Right forelimb (tissue), 1 donor: Measurements from ENCODE around the gene DCLRE1A.

ENCODE experiments used
- DNase-seq: peaks from one replicate; pipeline ENCODE4 v3.0.0-alpha.2; 2018

DCLRE1A gene

DNA sequence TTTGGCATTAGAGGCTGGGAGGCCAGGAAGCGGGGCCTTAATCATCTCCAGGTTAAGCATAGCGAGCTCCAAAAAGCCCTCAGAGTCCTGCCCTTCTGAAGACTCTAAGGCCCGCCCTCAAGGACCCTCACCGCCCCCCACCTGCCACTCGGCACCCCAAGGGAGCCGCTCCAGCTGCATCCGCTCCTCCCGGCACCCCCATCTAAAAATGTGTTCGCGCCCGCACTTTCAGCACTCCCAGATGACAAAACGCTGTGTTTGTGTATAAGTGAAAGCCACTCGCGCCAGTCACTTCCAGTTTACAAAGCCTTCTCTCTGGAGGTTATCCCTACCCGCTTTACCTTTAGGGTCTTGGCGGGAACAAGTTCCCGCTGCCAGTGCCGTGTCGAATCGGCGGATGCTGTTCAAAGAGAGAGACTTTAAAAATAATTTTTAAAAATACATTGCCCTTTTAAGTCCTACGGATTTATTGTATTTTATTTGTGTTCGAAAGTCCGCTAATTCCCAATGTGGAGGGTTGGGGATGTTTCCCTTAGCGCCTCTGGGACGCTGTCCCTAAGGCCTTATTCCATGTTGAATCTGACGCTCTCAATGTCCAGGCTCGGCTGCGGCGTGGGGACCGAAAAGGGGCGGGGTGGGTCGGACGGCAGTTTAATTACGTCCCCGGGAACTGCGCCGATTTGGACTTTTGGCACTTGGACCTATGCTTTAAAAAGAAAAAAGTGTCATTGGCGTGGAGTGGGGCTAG, at the start of gene DCLRE1A, which contains the start of gene NHLRC2:
Gene DCLRE1A, minus strand, starts transcription at position 70 of the 748 bp plus-strand sequence. CDS start 900 bp downstream, outside the sequence.
Gene NHLRC2, plus strand, starts transcription at position 649 of the 748 bp plus-strand sequence. CDS start 212 bp downstream, outside the sequence.
- peak; percentile 90 for DNase-seq

DNA sequence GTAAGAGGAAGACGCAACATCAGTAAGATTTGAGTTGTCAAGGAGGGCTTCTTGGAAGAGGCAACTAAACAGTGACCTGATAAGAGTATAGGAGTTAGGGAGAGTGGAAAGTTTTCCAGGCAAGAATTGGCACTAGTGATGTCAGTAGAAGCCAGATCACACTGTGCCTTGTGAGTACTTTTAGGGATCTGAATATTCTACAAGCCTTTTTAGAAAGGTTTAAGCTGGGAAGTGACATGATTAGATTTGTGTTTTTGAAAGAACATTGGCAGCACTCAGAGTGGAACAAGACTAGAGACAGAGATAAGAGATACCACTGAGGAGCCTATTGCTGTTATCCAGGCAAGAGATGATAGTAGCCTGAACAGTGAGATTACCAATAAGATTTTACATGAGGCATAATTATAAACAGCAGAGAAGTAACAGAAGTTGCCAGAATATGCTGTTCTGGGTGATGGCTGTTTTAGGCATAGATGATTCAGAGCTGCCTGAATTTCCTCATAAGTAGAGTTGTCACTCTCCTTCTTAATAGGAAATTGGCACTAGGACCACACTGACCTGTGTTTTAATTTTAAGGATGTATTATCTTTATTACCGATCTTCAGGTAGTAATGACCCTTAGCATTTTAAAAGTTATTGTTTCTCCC, 46.2 kb upstream of the DCLRE1A start:
- no peak for DNase-seq

DNA sequence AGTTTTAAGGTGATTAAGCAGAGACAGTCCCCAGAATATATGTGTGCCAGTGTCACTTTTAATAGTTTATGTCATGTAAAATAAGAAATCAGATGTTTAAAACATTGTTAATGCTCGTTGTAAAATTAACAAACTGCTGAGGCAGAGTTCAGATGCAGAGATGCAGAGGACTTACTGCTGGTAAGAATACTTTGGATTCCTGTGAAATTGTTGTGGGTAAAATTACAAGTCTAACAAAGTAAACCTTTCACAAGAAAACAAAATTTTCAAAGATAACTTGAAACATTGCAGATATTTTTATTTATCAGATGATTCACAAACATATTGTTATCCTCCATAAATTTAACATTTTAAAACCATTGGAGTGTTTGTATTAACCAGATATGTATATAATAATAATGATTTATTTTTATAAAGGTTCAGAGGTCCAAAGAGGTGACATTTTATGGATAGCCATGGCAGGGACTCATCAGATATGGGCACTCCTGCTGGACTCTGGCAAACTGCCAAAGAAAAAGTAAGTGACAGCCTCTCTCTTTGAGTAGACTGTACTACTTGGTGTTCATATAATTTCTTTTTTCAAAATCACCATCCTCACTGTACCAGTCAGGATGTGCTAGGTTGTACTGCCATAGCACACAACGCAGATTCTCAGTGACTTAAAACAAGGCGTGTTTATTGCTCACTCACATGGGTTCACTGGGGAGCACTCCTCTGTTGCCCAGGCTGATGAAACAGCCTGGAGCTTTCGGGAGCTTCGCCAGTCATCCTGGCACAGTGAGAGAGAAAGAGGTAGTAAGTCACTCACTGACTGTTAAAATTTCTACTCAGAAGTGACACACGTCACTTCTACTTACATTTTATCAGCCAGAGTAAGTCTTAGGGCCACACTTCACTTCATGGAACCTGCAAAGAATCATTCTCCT, 44.1 kb upstream of the DCLRE1A start:
- no peak for DNase-seq

DNA sequence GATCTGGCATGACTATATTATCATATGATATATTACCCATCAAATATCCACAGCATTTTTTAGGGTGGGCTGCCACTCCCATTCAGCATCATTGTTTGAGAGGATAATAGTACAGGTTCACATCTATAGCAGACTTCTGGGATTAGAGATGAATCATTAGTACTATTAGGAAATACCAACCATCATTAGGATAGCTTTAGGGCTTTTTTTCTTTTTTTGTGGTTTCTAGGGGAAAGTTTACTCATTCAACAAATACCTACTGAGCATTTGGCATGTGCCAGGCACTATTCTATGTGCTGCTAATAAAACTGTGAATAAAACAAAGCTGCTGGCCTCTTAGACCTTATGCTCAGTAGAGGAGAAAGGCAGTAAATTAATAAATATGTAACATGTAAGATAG, 41.1 kb upstream of the DCLRE1A start:
- no peak for DNase-seq

DNA sequence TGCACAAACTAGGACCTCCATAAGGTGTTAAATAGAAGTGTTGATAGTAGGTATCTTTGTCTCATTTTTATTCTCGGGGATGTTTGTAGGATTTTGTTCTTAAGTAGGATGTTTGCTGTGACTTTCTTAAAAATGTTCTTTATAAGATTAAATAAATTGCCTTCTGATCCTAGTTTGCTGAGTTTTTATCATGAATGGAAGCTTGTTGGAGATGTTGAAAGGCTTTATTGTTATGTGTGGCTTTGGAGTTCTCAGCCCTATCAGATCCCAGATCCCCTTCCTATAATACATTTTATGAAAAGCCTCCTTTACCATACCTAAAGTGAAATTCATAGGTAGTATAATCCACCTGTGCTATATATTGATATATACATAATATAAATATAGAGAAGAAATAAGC, 40.7 kb upstream of the DCLRE1A start:
- no peak for DNase-seq

DNA sequence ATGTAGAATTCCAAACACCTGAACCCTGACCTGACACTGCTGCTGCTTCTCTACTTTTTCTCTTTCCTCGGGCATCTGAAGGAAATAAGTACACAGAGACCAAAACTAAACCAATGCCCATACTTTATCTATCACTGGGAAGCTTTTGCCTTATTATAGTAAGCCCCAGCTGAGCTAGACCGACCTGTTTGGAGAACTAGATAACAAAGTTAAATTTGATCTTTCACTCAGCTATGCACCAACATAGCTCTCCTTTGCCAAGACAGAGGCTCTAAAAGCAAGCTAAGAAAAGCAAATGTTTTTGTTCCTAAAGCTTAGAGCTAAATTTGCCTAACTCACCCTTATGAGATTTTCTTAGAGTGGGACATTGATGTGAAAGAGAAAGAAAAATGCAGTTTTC, 39.7 kb upstream of the DCLRE1A start:
- no peak for DNase-seq

DNA sequence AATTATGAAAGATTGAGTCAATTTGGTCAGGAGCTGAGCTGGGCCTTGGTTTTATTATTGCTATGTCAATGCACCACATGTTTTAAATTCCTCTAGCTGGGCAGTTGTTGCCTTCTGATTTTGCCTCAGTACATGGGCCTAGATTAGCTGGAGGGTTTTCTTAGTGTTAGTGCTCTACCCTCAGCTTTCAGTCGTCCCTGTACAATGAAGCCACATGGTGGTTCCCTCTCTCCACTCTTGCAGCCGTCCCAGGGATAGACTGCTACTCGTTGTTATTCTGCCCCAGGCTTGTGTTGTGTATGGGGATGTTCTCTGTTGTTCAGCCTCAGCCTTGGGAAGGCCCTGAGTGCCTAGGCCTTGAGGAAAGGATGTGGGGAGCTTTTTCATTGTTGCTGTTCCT, 37.6 kb upstream of the DCLRE1A start:
- no peak for DNase-seq

DNA sequence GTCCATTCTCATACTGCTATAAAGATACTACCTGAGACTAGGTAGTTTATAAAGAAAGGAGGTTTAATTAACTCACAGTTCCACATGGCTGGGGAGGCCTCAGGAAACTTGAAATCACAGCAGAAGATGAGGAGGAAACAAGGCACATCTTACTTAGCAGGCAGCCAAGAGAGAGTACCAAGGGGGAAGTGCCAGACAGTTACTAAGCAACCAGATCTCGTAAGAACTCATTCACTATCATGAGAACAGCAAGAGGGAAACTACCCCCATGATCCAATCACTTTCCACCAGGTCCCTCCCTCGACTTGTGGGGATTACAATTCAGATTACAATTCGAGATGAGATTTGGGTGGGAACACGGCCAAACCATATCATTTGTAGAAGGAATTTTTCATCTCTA, 36.9 kb upstream of the DCLRE1A start:
- DNase-seq, result no peak

DNA sequence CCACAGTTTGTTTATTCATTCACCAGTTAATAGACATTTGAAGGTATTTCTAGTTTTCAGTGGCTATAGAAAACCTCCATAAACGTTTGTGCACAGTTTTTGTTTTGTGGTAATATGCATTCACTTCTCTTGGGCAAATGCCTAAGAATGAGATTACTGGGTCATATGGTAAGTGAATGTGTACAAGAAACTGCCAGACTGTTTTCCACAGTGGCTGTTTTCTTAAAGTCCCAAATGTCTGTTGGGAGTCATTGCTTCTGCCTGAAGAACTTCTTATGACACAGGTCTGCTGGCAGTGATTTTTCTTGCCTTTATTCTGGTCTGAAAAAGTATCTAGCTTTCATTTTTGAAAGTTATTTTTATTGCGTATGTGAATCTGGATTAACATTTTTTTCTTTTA, 36.0 kb upstream of the DCLRE1A start:
- no peak for DNase-seq

DNA sequence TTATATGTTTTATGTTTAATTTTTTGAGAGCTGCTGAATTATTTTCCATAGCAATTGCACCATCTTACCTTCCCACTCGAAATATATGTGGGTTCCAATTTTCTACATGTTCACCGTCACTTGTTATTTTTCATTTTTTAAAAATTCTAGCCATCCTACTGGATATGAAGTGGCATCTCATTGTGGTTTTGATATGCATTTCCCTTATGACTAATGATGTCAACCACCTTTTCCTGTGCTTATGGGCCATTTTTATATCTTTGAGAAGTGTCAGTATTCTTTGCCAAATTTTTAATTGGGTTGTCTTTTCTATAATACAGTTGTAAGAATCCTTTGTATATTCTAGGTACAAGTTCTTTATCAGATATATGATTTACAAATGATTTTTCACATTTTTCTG, 28.4 kb upstream of the DCLRE1A start:
- DNase-seq, result no peak

DNA sequence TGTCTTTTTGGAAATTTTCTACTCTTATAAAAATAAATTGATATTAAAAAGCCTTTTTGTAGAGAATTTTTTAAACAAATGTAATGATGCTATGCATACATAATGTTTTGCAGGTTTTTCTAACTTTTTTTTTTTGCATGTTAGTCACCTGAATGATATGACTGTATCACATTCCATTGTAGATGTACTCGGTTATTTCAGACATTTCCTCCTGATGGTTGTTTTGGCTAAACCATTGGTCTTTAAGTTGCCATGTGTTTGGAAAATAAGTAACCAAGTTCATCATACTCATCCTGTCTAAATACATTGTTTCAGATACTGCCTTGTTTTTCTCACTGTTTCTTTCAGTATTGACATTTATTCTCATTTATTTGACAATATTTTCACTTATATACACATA, 26.4 kb upstream of the DCLRE1A start:
- no peak for DNase-seq

DNA sequence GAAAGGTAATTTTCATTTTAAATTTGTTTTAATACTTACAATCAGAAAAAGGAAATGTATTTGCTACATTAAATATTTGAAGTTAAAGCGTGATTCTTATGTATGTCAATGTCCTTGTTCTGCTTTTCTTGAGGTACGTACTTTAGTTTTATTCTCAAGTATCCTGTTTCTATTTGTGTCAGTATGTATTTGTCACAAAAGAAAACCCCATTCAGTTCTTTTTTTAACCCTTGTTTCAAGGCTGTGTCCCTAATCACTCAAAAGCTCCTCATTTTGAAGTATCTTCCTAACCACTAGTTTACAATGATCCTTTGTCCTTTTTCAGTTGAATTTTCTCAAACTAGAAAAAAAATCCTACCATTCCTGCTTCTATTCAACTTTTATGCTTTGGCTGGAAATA, 25.8 kb upstream of the DCLRE1A start:
- no peak for DNase-seq

DNA sequence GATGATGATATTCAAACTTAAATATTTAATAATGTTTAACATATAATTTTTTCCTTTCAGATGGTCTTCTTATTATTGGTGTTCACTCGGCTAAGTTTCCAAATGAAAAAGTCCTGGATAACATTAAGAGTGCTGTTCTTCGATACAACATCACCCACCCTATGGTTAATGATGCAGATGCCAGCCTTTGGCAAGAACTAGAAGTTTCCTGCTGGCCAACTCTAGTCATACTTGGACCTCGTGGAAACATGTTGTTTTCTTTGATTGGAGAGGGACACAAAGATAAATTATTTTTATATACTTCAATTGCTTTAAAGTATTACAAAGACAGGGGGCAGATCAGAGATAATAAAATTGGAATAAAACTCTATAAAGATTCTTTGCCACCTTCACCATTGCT, 22.6 kb upstream of the DCLRE1A start:
- DNase-seq, result no peak

DNA sequence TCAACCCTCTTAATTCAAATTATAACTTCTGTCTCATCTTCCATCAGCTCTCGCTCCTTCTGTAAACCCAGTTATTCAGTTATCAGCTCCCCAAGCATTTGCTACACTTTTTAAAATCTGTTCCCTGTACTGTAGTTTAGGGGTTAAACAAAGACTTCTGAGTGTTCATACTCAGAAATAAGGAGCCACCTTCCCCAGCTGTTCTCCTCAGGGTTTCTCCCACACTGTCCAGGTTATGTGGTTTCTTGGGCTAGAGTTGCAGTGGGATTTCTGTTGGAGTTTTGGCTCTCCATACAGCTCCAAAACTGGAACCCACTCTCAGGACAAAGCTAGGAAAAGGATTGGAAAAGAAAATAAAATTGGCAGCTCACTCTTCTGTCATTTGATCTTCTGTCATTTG, 21.3 kb upstream of the DCLRE1A start:
- DNase-seq, result no peak

DNA sequence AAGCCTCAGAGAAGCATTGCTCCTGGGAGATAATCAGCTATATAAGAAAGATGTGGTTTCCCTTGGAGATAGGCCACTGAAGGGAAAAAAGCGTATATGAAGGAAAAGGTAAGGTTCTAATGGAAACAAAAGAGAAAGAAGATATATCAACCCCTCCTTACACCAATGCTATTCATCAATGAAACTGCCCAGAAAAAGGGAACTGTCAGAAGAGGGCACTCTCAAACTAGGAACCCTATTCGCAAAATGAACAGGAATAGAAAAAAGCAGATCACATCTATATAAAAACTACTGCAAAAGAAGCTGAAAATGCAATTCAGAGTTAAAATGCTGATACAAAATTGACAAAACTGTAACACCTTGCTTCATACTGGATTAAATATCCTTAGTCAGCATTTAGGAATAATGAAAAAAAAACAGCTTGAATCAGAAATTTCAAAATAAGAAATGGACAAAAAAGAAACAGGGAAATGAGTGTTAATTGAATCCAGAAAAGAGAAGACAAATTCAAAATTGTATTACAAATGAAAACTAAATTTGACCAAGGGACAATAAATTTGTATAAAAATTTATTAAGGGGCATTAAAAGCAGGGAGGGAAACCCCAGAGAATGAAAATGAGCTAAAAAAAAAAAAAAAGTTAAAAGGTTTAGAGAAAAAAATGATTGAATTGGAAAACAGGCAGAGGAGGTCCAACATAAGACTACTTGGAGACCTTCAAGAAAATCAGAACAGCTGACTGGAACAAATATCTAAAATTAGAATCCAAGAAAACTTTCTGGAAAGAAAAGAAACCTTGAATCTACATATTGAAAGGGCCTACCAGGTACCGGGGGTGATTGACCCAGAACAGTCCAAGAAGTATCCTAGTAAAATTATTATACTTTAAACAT, 18.5 kb upstream of the DCLRE1A start:
- DNase-seq, result no peak

DNA sequence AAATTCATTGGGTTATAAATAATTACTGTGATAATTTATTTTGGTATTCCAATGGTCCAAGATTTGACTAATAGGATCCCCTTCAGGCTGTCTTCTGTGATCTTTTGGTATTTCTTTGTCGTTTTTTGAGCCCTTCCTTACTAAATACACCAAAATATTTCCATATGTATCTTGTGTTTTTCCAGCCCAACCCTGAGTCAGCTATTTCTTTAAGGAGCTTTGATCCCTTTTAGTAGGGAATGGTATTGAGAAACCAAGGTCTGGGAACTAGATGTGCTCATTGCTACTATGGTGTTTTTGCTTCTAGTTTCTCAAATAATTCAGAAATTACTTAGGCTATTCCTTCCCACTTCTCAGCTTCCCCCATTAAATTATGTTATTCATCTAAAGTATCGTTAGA, 15.9 kb upstream of the DCLRE1A start:
- DNase-seq, result no peak

DNA sequence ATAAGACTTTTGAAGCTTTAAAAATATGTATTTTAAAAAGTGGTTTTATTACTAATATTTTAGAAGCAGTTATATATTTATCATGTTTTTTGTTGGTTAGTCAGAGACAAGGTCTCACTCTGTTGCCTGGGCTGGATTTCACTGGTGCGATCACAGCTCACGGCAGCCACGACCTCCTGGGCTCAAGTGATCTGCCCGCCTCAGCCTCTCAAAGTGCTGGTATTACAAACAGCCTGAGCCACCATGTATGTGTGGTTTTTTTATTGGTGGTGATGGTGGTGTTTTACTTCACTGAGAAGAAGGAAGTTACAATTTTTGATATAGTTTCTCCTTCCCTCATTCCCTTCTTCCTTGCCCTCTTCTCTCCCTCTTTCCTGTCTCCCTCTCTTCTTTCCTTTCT, 14.0 kb upstream of the DCLRE1A start:
- no peak for DNase-seq

DNA sequence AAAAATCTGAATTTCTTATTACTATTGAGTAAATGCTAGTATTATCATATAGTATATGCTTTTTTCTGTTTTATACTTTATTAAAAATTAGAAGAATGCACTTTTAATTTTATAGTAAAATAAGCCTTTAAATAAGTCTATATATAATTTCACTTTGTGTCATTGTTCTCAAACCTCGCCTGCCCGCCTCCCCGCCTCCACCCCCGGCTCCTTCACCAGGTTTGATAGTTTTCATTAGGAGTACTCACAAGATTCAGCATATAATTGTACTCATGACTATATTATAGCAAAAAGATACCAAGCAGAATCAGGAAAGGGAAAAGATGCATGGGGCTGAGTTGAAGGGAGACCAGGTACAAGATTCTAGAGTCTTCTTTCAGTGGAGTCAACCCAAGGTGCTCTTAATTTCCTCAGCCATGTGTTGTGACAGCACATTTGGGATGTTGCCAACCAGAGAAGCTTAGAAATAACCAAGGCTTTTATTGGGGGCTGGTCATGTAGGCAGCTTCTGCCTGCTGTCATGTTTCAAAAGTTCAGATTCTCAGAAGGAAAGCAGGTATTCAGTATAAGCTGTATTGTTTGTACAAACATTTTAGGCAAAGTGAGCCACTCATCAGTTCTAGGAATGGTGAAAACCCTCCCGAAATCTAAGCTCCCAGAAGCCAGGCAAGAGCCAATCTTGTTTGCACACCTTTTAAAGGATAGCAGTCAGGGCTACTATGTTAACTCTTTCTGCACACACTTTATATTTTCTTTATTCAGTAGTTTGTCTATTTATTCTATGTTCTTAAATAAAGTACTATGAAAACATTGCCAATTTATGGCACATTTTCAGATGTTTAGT, 12.9 kb upstream of the DCLRE1A start:
- no peak for DNase-seq

DNA sequence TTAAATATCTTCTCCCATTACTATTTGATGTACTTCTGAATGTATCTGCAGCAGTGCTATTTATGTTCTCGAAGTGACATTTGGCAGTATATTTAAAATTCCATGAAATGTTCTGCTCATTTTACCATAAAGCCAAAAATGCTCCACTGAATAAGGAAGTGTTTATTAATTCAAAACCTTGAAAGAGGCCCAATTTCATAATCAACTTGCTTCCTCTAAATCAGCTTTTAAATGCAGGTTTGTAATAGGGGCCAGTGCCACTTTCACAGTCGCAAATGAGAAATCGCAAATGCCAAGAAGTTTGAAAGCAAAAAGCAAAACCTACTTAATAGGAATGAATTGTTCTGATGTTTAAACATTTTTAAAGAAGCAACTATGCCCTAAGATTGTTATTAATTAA, 12.0 kb upstream of the DCLRE1A start:
- no peak for DNase-seq

DNA sequence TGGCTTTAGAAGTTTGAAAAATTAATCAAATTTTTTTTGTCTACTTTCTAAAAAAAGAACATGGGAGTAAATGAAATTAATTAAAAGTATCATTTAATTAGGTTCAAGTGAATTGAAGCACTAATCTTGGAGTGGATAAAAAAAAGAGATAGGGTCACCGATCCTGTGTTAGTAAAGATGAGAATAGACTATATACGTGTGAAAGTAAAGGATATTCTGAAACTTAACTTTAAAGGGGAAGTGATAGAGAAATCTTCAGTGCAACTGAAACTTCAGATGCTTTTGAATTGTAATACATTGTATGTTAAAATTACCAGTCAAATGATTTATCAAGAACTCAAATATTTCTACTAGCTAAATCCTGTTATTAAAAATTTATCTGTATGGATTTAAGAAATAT, 5.4 kb upstream of the DCLRE1A start:
- DNase-seq, result no peak

DNA sequence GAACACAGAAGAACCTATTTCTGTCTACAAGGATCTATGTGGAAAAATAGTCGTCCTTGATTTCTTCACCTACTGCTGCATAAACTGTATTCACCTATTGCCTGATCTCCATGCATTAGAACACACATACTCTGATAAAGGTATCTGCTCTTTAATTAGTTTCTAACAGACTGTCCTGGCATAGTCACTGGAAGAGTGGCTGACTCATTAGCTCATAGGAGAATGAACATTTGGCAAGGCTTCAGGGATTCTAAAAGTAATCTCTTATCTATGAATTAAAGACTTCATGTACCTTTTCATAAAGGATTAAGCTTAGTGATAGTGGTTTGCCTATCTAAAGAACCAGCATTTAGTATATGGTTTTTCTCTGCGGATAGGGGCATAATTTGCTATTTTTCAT, 4.7 kb upstream of the DCLRE1A start:
- no peak for DNase-seq

DNA sequence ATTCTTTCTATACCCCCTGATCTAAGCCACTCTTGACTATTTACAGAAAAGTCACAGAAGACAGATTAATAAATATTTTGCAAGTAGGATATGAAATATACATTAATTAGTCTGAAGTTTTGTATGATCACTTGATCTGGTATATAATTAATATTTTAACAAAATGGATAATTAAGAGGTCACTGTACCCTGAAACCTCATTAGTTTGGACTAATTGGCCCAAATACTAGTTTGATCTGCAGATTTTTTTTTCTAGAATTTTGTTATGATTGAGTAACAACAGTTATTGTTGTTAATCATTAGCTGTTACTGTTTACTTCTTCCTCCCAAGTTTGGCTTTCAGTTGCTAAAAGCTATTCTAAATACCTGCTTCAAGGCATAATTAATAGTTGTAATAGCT, 3.3 kb upstream of the DCLRE1A start:
- no peak for DNase-seq
